ENCODE measurements around the gene TFB2M.
A peak's percentile ranks its signal among the peaks of the same experiment; 100 is the strongest.

TFB2M gene

DNA sequence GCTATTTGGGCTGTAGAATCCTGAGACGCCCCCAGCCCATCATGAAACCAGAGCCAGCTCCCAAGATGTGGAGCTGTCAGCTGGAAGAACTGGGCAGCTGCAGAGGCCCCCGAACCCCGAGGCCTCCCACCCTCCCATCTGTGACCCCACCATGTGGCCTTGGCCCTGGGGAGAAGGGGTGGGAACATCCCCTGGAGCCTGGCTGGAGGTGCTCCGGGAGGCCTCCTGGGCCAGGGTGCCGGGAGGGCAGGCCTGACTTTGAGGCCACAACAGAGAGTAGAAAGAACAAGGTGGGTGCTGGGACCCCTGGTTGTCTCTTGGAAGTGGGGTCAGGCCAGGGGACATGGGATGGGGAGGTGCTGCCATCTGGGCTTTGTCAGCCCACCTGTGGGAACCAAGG, 53.0 kb downstream of the TFB2M start:
- no peak for DNase-seq (ENCODE audit: low read depth)

DNA sequence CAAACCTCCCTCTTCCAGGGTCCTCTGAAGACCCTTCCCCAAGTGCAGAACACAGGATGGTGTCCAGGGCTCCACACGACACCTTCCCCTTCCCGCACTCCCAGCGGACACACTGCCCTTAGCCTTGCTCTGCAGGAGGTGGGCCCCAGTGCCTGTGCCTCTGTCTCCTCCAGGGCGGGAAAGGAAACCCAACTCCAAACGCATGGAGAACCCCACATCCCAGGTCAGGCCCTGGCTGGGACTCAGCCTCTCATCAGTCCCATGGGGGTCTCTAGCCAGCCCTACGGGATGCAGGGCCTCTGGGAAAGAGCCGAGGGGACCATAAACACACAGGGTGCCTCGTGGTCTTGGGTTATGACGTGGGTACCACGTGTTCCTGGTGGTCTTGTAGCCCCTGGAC, 53.4 kb downstream of the TFB2M start:
- no peak for DNase-seq (ENCODE audit: low read depth)

DNA sequence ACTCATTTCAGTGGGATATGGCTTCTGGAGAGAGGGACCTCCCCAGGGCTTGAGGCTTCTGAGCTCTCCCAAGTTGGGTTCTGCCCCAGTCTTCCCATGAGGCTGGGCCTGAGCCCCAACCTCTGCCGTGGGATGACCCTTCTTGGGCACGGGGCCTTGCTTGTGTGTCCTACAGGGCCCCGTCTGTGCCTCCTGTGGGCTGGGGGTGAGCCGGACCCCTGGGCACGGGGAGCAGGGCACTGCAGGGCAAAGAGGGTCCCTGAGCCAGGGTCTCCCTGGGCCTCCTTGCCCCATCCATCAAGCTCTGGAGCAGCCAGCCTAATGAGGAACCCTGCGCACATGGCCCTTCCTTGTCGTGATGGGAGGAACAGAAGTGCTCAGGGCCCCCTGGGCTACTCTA, 53.8 kb downstream of the TFB2M start:
- DNase-seq (ENCODE audit: low read depth): no peak

DNA sequence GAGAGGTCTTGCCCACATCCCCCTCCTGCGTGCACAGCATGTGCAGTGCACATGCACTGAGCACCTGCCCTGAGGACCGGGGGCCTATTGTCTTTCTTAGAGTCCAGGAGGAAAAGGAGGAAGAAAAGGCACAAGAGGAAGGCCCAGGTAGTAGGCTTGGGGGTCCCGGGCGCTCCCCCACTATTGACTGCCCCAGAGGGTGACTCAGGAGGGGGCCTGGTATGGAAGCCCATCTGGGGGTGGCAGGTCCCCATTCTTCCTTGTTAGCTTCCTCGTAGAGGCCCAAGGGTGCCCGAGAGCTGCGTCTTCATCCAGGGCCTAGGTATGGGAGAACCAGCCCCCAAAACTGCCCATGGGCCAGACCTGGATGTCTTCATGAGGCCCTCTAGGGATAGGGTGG, 54.9 kb downstream of the TFB2M start:
- DNase-seq (ENCODE audit: low read depth): no peak

DNA sequence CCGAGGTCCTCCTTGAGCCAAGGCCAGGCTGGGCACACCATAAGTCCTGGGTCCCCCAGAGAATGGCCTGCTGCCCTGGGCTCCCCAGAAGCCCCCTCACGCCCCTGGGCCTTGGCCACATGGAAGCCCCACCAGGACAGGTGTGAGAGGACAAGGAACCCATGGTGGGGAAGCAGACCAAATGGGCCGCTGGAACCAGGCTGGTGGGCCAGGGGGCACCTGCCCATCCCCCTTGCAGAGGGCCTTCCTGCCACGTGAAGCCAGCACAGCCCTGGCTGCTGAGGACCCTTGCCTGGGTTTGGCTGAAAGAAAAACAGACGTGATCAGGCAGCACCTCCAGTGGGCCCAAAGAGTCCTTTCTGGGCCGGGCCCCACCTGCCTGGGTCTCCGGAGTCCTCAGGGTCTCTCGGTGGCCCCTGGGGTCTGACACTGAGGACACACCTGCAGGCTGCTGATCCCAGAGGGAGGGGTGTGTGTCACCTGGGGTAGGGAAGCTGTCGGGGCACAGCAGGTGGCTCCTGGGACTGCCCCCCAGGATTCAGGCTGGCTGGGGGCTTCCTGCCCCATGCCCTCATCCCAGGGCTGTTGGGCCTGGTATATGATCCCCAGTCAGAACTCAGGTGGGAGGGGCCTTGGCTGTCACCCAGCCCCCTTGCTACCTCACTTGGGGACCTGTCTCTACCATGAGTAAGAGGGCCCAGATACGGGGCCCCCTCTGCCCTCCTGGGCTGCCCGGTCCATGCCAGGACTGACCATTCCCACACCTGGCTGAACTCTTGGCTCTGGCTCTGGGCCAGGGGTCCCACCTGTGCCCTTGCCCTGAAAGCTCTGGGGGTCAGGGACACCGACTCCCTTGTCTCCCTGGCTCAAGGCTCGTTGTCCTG, 55.7 kb downstream of the TFB2M start:
- no peak for DNase-seq (ENCODE audit: low read depth)

DNA sequence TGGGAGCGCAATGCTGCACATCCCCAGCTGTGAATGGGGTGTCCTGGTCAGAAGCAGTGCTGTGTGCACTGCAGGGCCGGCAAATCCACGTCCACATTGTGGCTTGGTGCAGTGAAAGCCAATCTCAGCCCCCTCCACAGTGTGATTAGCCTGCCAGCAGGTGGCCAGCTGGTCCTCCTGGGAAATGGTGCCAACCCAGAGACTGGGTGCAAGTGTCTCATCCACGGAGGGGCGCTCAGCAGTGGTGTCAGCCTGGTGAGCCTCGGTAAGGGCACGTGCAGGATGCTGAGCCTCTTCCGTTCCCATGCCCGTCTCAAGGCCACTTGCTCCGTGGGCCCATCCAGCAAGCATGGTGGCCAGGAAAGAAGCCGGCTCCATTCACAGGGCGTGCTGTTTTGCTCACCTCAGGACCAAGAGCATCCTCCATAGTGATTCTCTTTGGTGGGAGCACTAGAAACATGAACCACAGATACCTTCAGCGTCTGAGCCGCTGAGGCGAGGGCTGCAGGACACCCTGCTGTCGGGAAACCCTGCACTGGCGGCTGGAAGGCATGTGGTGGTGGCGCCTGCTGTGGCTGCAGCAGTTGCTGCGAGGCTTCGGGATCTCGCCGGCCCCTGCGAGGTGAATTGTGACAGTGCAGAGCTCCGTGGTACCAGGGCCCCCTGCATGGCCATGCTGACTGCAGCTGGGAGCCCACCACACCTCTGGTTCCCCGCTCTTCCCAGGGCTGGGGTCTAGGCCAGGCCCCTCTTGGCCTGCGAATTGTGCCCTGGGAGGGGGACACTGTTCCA, 57.0 kb downstream of the TFB2M start:
- no peak for DNase-seq (ENCODE audit: low read depth)

DNA sequence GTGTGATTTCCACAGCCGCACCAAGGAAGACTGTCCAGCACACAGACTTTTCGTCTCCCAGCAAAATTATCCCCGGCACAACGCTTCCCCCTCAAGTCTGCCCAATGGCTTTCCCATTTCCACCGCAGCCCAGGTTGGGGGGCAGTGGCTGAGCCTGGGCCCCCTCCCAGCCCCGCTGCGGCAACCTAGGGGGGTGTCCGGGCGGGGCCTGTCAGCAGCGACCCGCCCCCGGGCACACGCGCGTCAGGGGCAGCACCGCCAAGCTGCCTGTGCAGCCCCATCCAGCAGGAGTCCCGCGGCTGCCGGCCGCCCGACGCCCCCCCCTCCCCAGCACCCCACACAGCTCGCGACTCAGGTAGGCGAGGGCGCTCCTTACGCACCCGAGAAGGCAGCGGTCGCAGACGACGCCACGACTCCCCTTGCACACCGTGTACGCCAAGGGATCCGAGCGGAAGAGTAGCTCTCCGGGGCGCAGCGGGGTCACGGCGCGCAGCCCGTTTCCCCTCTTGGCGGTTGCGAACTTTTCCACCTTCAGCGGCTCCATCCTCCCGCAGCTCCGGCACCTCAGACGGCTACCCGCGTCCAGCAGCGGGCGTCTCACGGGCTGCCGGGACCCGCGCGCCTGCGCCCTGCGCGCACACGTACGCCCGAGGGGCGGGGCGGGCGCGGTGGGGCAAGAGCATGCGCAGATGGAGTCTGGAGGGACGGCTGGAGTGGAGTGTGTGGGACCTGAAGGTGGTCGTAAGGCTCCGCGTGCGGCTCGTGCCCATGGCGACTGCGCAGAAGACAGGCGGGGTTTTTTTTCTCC, 59.2 kb downstream of the TFB2M start, which contains the start of gene SMYD3:
SMYD3 (minus strand) TSS at position 606 of the 808 bp plus-strand sequence.
- peak; percentile 41 for DNase-seq (ENCODE audit: low read depth)

DNA sequence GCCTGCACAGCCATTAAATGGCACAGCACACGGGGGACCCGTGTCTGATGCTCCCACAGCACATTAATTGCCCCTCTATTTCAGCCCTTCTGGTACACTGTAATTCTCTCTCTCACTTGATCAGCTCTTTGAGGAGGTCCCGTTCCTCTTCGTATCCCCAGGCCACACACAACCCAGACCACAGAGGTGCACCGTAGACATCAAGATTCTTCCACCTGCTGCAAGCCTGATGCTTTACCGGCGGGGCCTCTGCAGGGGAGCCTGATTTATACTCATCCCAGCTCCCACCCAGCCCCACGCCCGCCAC, 59.7 kb downstream of the TFB2M start:
- no peak for DNase-seq (ENCODE audit: low read depth)

DNA sequence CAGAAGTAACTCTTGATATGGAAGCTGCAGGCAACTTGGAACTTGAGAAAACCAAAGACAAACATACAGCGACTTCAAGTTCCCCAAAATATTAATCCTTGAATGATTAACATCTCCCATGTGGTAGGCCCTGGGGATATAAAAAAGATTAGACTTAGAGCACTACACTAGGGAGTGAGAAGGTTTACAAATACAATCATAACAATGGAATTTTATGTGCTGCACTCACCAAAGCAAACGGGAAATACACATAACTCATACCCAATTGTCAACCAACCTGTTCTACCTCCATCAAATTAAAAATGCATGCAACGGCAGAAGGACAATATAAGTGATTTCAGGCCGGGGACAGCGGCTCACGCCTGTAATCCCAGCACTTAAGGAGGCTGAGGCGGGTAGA, 62.7 kb downstream of the TFB2M start:
- DNase-seq (ENCODE audit: low read depth): no peak

DNA sequence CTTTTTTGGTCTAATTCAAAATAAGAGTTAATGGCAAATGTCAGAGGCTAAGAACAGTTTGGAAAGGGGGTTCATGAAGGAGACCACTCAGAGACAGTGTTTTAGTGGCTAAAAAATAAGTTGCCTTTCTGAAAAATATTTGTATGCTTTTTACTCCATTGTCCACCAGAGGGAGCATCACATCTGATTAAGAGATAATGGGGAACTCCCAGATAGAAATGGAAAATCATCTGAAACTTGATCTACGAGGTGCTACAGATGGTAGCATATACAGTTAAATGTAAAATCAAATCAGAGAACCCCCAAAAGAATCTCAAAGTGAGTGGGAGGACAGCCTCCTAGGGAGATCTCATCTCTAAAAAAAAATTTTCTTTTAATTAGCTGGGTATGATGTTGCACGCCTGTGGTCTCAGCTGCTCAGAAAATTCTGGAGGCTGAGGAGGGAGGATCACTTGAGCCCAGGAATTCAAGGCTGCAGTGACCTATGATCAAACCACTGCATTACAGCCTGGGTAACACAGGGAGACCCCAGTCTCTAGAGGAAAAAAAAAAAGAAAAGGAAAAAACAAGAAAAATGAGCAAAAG, 68.6 kb downstream of the TFB2M start:
- DNase-seq (ENCODE audit: low read depth): no peak

DNA sequence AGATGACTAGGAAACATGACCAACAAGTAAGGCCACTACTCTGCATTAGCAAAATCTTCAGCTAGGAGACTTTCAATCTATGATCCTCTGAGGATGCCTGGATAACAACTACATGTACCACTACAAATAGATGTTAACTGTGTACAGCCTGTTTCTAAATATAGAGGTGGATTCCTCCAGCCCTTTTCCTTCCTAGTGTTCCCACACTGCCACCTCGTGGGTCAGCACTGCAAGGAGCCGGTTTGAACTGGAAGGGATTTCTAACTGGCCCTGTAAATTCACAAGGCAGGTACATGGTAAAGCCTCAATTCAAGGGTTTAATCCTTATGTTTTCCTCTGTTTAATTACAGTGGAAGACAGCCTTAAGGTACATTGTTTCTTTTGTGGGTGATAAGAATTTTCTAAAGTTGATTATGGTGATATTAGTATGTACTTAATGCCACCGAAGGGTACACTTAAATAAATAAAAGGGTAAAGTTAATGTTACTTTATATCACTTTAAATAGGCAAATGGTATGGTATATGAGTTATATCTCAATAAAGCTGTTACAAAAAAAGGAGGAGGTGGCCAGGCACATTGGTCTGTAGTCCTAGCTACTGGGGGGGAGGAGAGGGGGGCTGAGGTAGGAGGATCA, 73.3 kb downstream of the TFB2M start:
- no peak for DNase-seq (ENCODE audit: low read depth)

DNA sequence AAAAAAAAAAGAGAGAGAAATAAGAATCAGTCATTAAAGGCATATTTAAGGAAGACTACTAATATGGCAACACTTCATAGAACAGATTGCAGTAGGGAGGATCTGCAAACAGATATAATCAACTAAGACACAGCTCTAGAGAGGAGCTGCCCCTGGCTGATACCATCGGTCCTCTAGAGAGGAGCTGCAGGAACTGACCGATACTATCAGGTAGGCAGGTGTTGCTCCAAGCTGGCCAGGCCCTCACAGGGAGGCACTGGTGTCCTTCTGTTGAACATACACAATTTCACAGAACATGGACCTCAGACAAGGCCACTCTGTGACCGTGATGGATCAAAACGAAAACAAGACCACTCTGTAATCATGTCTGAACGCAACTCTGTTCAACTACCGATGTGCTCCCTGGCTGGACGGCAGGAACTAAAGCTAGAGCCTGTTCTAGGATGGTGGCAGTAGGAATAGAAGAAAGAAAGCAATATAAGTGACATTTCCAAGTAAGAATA, 74.5 kb downstream of the TFB2M start:
- DNase-seq (ENCODE audit: low read depth): no peak
